Effector CD8-positive, alpha-beta T cell (primary cell): ENCODE results near the gene PCDHGA6.
"Not testable (repeated sequence)": the region's sequence is repeated elsewhere in the genome, so short reads cannot be mapped to it uniquely, and the experiment has no call there.

Source experiments
- DNase-seq: peaks from one replicate; lab custom pipeline; 2025; lab: John Stamatoyannopoulos, UW
- total RNA-seq, 4 experiments: gene quantifications; one replicate each; lab custom pipeline; 2026; lab: John Stamatoyannopoulos, UW

The PCDHGA6 gene
- total RNA-seq: 0.19 to 4.0 (median 0.95) reads per million in 4 experiments

GRCh38 chr5:141373673-141374317 is at the start of gene PCDHGA6:
Gene PCDHGA6 (plus strand): TSS chr5:141373891. CDS start chr5:141374084, 193 bp downstream.
- DNase-seq: no peak

- DNase-seq: peak; percentile 52
Measured at GRCh38 chr5:141326088-141326854, 47.4 kb upstream of the PCDHGA6 start.

GRCh38 chr5:141328231-141328630 is 45.5 kb upstream of the PCDHGA6 start:
- DNase-seq: no peak

GRCh38 chr5:141330299-141331080 is 43.2 kb upstream of the PCDHGA6 start, which contains the start of gene PCDHGA1:
Gene PCDHGA1 (plus strand): TSS chr5:141330514.
- DNase-seq: no peak

- not testable (repeated sequence) for DNase-seq
Measured at GRCh38 chr5:141332571-141332970, 41.1 kb upstream of the PCDHGA6 start.

GRCh38 chr5:141338538-141339306 is 35.0 kb upstream of the PCDHGA6 start, which contains the start of gene PCDHGA2:
Gene PCDHGA2 (plus strand): TSS chr5:141338760.
- no peak for DNase-seq

- DNase-seq: not testable (repeated sequence)
Measured at GRCh38 chr5:141340781-141341354, 32.8 kb upstream of the PCDHGA6 start.

- no peak for DNase-seq
Measured at GRCh38 chr5:141342773-141343172, 30.9 kb upstream of the PCDHGA6 start.

GRCh38 chr5:141343242-141343952 is 30.3 kb upstream of the PCDHGA6 start, which contains the start of gene PCDHGA3:
Gene PCDHGA3 (plus strand): TSS chr5:141343829. CDS start chr5:141344034, 205 bp downstream.
- no peak for DNase-seq

GRCh38 chr5:141343953-141344463 is 29.7 kb upstream of the PCDHGA6 start:
- DNase-seq: no peak

GRCh38 chr5:141345327-141345726 is 28.4 kb upstream of the PCDHGA6 start:
- DNase-seq: no peak

- DNase-seq: not testable (repeated sequence)
Measured at GRCh38 chr5:141346017-141346416, 27.7 kb upstream of the PCDHGA6 start.

GRCh38 chr5:141349917-141350619 is 23.6 kb upstream of the PCDHGA6 start, which contains the start of gene PCDHGB1:
Gene PCDHGB1 (plus strand): TSS chr5:141350099. CDS start chr5:141350261, 162 bp downstream.
- no peak for DNase-seq

GRCh38 chr5:141351591-141351990 is 22.1 kb upstream of the PCDHGA6 start:
- no peak for DNase-seq

GRCh38 chr5:141354900-141355469 is 18.7 kb upstream of the PCDHGA6 start, which contains the start of gene PCDHGA4:
Gene PCDHGA4 (plus strand): TSS chr5:141355021. CDS start chr5:141355108, 87 bp downstream.
- DNase-seq: no peak

GRCh38 chr5:141355641-141356040 is 18.1 kb upstream of the PCDHGA6 start:
- no peak for DNase-seq

GRCh38 chr5:141356133-141356532 is 17.6 kb upstream of the PCDHGA6 start:
- DNase-seq: no peak

- DNase-seq: no peak
Measured at GRCh38 chr5:141356950-141357349, 16.7 kb upstream of the PCDHGA6 start.
